NCI-H82 treated with DMSO at 0.1 percent for 48 hours (cell line): ENCODE data around the gene KCNIP1.
"Not testable (repeated sequence)": the region's sequence is repeated elsewhere in the genome, so short reads cannot be mapped to it uniquely, and the experiment has no call there.

Experiments
- DNase-seq: peaks from one replicate; lab custom pipeline; 2025; ENCODE audit not compliant: unreplicated experiment; lab: John Stamatoyannopoulos, UW

KCNIP1 gene

DNA sequence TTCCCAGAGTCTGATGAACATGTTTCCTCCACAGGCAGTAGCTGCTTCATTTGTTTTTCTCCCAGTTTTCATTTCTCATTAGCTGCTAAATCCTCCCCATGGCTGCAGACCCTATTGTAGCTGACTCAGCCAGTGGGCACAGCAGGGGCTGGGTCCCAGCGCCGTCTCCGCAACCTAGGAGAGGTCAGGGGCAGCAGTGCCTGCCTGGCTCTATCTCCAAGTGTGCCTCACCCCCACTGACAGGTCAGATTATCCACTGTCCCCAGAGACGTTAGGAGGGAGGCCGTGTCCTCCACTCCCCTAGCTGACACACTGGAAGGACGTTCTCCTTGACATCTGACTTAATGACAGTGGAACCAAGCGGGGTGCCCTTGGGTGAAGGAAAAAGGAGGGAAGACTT is 31.1 kb downstream of the KCNIP1 start:
- no peak for DNase-seq

DNA sequence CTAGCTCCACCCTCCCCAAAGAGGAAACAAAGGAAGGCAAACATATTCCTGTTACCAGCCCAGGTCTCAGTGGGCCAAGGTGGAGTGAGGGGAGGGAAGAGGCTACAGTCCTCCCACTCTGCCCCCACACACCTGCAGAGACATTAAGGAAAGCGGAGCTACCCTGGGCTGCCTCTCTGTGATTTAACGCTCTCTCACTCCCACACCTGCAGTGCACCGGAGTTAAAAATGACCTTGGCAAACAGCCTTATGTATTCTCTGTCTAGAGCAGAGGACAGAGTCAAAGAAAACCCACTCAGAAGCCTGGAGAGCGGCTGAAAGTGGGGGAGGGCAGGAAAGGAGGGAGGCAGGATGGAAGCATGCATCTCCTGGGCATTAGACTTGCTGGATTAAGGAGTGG is 32.7 kb downstream of the KCNIP1 start:
- DNase-seq, result no peak

DNA sequence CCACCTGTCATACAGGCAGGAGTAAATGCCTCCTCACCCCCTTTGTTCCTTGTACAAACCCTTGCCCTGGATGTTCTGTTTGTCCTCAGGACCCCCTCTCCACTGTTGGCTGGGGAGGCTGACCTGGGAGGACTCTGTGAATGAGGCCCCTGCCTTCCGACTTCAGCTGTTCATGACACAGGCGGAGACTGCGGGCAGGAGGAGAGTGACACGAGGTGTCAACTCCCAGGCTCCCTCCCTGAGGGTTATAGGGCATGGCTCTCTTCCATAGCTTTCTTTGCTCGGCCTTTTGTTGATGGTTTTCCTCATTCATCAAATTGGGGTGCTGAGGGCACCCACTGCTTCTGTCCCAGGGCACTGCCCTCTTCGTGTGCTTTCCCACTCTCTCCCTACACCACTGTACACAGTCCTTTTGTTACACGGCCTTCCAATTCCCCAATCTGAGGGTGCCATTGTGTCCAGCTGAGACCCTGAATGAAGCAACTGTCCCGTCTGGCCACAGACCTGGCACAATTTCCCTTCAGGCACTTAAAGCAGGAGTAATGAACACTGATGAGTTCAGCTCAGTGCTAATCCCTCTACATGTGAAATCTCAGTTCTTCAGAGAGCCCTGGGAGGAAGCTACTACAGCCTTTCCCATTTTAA is 33.8 kb downstream of the KCNIP1 start:
- DNase-seq, result no peak

DNA sequence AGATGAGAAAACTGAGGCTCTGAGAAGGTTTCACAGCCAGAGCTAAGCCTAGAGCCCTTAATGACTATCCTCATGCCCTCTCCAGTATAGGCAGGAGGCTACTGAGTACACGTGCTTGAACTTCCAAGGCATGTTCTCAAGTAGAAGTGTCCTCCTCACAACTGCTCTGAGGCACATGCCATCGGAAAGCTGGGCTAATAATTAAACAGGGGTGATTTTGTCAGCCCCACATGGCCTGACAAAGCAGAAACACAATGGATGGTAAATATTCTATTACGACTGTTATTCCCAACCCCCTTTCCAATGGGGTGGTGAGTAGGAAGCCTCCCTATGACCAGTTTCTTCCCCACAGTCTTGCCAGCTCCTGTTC is 34.3 kb downstream of the KCNIP1 start:
- DNase-seq, result no peak

DNA sequence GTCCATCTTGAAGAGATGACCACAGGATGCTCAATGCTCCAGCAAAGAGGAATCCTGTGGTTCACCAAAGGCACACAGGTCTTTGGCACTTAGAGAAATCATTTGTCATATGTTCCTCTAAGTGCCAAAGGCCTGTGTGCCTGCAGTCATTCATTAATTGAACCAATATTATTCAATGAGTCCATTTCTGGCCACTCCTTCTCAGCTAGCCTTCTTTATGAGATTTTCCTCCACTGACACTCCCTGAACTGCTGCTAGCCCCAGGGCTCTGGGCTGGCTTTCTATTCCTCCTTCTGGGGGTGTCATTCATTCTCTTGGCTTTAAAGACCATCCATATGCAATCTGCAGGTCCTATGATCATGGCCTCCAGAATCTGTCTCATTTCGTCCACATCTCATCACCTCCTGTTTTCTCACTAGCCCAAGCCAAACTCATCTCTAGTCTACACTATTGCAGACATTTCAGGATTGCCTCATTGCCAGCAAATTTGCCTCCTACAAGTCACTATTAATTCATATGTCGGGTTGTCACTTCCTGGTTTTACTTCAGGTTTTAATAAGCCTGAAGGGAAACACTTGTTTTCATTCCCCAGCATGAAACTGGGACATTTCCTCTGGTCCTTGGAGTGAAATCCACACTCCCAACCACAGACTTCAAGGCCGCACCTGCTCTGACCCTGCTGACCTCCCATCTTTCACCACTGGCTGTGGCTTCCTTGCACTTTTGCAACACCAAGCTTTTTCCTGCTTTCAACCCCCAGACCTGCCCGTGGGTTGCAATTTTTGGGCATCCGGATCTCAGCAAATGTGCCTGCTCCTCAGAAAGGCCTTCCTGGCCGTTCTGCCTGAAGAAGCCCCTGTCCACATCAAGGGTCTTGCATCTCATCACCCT is 35.1 kb downstream of the KCNIP1 start:
- DNase-seq, result no peak

DNA sequence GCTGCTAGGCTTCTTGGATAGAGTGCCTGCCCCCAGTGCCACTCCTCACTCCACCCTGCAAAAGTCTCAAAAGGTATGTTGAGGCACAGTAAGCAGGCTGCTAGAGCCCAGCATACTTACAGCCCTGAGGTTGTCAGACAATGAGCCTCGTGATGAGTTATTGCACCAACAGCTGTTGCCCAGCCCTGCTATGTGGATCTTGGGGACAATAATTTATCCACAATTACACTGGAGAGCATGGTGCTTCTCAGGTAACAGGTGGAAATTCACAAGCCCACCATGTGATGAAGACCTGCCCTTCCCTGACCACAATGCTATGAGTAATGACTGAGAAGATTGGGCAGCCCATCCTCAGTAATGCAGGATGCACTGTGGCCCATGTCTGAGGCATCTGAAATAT is 36.5 kb downstream of the KCNIP1 start:
- no peak for DNase-seq

DNA sequence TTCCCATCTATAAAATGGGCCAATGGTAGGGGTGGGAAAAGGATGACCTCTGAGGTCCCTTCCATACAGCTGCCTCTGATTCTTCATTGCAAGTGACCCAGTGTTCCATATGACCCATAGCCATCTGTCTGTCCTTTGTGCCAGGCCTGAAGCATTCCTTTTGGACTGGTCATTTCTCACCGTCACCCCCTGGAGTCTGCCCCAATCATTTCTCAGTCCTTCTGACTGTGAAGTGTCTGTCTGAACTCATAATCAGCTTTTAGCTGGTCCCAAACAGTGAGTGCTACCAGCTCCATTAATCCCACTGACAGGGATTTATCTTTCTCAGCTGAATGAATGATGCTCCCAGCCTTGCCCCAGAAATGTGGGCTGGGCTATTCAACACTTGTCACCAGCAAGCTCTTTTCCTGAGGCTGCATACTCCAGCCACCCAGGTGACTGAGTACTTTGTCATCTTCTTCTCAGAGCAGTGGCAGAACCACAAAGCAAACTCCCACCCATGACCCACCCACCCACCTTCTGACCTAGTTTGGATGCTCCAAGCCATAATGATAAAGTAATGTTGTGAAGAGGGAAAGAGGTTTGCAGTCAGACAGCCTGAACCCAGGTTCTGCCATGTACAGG is 37.4 kb downstream of the KCNIP1 start:
- DNase-seq, result no peak

DNA sequence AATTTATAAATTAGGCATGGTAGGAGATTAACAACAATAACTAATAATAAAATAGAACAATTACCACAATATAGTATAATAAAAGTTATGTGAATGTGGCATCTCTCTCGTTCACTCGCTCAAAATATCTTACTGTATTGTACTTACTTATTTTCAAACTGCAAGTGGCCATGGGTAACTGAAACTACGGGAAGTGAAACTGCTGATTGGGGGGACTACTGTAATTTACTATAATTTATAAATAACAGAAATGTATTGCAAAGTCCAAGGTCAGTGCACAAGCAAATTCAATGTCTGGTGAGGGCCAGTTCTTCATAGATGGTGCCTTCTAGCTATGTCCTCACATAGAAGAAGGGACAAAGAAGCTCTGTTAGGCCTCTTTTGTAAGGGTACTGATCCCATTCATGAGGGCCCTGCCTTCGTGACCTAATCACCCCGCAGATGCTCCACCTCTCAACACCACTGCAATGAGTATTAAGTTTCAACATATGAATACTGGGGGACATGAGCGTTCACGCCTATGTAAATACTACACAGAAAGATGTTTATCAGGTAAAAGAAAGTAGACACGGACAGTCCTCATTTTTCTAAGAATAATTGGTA is 39.0 kb downstream of the KCNIP1 start:
- DNase-seq, result no peak

DNA sequence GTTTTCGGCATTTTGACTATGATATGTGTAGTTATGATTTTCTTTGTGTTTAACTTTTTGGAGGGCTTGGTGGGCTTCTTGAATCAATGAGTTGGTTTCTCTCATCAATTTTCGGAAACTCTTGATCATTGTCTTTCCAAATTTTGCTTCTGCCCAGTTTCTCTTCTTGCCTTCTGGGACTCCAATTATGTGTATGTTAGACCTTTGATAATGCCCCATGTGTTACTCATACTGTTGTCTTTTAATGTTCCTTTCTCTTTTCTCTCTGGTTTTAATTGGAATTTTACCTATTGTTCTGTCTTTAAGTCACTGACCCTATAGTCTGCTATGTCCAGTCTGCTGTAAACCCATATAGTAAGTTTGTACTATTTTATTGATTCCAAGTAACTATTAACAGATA is 41.5 kb downstream of the KCNIP1 start:
- no peak for DNase-seq

DNA sequence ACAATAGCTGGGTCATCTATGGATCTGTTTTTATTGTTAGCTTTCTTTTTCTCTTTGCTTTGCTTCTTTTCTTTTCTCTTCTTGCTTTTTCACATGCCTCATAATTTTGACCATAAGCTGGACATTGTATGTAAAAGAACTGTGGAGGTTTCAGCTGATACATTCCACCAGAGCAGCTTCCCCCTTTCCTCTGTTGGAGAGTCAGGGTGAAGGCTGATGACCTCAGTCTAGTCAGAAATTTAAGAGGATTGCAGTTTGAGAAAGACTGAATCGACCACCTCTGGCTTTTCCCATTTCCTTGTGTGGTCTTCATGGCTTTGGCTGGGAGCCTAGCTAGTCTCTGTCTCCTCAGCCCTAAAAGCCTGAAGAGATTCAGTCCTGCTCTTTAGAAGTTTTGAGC is 42.0 kb downstream of the KCNIP1 start:
- DNase-seq, result no peak

DNA sequence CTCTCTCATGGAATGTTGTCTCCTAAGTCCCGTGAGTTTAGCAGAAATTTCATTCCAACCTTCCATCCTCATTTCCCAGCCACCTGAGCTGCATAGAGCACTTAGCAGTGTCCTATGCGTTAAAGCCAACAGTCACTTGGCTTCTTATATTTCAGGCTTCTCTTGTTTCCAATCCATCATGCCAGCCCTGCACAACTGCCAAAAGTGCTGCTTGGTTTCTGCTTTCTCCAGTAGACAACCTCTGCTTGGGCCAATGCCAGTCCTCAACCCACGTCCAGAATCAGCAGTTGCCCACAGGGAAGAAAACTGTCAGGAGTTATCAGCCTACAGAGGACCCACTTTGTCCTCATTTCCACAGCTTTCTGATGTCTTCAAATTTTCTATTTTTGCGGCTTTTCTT is 42.5 kb downstream of the KCNIP1 start:
- no peak for DNase-seq

DNA sequence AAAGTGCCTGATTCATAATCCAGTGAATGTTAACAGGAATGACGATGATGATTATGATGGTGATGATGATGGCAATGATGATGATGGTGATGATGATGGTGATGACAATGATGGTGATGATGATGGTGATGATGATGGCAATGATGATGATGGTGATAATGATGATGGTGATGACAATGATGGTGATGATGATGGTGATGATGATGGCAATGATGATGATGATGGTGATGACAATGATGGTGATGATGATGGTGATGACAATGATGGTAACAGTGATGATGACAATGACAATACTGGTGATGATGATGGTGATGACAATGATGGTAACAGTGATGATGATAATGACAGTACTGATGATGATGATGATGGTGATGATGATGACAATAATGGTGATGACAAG is 46.6 kb downstream of the KCNIP1 start:
- DNase-seq, result not testable (repeated sequence)

DNA sequence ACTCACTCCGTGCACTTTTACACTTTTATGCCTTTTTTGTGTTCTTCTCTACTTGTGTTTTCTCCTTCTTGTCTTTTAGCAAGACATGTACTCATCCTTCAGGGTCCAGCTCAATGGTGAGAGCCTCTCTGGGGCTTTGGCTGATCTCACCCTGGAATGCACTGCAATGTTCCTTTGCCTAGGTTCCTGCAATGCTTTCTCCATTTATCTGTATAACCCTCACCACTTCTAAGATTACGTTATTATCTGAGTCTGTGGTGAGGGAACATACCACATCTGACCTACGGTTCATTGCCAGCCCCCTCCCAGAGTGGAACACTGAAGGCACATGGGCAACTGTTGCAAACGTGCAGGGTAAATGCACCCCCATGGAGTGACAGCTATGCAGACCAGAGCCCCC is 47.3 kb downstream of the KCNIP1 start:
- no peak for DNase-seq

DNA sequence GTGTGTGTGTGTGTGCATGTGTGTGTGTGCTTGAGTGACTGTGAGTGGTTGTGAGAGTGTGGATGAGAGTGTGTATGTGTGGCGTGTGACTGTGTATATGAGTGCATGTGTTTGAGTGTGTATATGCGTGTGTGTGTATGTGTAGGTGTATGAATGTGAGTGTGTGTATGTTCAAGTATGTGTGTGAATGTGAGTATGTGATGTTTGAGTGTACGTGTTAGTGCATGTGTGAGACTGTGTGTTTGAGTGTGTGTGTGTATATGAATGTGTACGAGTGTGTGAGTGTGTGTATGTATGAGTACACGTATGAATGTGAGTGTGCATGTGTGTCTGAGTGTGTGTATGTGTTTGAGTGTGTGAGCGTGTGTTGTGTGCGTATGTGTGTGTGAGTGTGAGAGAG is 47.8 kb downstream of the KCNIP1 start:
- DNase-seq, result no peak

DNA sequence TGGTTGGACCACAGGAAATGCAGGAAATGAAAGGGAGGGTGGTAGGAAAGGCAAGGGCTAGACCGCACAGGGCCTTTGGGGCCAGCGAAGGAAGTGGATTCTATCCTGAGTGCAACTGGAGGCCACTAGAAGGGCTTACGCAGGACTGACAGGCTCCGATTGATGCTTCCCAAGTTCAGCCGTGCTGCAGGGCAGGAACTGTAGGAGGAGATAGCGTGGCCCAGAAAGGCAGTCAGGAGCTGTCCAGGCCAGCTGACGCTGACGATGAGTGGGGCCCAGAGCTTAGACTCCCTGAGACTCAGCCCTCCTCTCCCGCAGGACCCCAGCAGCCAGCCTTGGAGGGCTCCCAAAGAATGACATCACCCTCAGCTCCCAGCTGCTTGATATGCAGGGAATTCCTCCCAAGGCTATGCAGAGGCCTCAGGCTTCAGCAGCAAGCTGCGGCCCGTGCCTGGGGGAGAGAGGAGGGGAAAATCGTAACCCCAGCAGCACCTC is 48.8 kb downstream of the KCNIP1 start:
- no peak for DNase-seq

DNA sequence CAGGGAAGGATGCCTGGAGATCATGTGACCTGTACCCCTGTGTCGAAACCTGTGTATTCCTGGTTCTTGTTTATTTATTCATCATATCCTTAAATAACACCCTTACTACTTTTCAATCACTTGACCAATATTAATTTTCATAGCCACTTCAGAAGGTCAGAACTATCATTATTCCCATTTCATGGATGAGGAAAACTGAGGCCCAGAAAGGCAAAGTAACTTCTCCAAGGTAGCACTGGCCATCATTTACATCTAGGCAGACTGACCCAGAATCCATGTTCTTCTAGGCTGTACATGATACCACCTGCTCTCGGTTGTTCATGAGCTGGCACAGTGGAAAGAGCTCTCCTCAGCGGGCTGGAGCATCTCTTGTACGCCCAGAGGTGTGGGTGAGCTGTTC is 49.4 kb downstream of the KCNIP1 start:
- no peak for DNase-seq

DNA sequence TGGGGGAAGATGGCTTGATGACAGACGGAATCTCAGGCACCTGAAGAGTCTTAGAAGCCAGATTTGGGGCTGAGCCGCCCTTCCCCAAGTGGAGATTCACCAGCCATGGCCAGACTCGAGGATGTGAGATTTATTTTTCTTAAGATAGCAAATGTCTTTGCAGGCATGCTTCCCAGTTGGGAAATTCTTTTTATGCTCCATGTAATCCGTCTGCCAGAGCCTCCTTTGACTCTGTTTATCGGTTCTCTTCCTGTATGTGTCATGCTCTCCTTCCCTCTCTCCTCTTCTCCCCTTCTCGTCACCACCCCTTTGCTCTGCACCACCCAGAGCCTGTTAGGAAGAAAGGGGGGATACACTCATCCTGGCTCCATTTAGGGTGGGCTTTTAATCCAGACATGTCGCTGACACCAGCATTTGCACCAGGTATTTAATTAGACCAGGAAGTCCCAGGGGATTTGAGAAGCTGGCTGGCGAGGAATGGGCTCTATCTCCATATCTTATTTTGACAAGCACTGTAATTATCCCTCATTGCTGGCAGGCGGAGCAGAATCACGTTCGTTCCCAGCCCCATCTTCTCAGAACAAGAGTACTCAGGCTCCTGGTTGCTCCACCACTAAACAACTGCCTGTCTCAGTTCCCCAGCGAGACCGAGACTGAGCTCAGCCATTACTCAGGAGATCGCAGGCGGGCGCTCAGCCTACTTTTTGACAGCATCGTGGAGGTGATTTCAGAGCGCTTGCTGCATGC is 50.9 kb downstream of the KCNIP1 start:
- DNase-seq, result no peak

DNA sequence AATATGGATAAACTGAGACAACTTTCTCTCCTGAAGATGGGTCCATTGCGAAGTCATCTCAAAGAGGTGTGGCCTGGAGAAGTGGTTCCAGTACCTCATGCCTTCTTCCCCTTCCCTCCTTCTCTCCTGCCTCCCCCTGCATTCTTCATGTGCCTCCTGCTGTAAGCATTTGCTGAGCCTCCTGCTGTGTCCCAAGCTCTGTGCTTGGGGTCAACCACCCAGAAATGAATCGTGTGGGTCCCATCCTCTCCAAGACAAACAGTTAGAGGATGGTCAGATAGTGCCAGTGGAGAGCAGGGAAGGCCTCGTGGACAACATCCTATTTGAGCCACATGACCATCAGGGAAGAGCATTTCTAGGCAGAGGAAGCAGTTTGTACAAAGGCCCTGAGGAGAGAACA is 53.5 kb downstream of the KCNIP1 start:
- DNase-seq, result no peak

DNA sequence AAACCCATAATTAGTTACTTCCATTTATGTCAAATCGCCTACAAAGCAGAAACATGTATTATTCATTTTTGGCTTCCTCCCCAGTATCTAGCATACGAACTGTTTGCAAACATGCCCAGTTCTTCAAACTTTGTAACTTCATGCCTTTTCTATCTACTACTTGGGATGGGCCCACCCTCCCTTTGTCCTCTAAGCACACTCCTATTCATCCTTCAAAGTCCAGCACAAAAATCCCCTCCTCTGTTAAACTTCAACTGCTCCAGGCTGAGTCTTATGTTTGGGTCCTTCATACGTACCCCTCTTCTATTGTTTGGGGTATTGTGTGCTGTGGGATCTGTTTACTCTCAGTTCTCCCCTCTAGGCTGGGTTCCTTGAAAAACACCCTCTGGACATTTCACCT is 55.5 kb downstream of the KCNIP1 start:
- DNase-seq, result no peak

DNA sequence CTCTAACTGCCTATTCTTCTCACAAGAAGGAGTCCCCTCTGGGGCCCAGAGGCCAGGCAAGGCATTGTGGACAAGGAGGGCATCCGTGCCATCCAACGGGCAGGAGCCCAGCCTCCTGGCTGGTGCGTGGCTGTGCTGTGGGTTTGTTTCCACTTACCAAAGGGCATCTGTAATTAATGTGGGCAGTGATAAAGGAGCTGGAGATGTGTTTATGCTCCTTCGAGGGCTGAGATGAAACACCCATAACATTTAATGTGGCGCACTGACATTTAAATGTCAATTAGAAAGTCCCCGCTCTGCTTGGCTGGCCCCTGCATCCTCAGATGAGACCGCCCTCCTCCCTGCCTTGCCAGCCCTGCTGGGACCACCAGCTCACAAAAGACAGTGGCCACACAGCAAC is 57.1 kb downstream of the KCNIP1 start:
- DNase-seq, result no peak
